Panc1 (cell line): ENCODE measurements around the gene AAMP. TPM values are rescaled to one million over a fixed set of nuclear protein-coding genes. Genes with fewer than 3 reads are reported as not detected.
A peak's percentile ranks its signal among the peaks of the same experiment; 100 is the strongest.

Experiments used
- ATAC-seq: fragments of 200-7000 bp; cut with Tn5 transposase; 2 replicates; pipeline ENCODE4 v1.9.1; 2020; ENCODE audit warnings: mild to moderate bottlenecking, moderate library complexity
- BruUV-seq: library from RNA; stranded (reverse); fragments of 400-500 nt; replicated peaks from 2 replicates; lab custom pipeline; 2021; lab: Mats Ljungman, UMichigan
- CTCF ChIA-PET: fragments of 300-600 bp; sonication (Branson Sonifier 250); formaldehyde crosslinking; loops from one replicate; lab custom pipeline; 2022; ENCODE audit warnings: antibody characterized with exemption; lab: Charles Lee
- POLR2A ChIA-PET: fragments of 300-600 bp; sonication (Branson Sonifier 250); formaldehyde crosslinking; loops from one replicate; lab custom pipeline; 2022; ENCODE audit warnings: antibody characterized with exemption; lab: Charles Lee
- DNase-seq: peaks from one replicate; pipeline ENCODE4 v3.0.0-alpha.2; 2010; ENCODE audit warnings: low read depth, low spot score
- H3K27ac ChIP-seq: 2 replicates; pipeline ENCODE4 v1.5.1; 2011; ENCODE audit warnings: mild to moderate bottlenecking, low read length, inconsistent platforms
- H3K27me3 ChIP-seq: fragments of 200-500 bp; sonication (Bioruptor generic); 2 replicates; pipeline ENCODE4 v1.6.0; 2014; ENCODE audit warnings: low read length, inconsistent platforms; ENCODE audit not compliant: control insufficient read depth, insufficient read depth
- H3K36me3 ChIP-seq: fragments of 200-500 bp; sonication (Bioruptor generic); 2 replicates; pipeline ENCODE4 v1.5.1; 2014; ENCODE audit warnings: inconsistent platforms, mild to moderate bottlenecking, low read length, moderate library complexity; ENCODE audit not compliant: control insufficient read depth, insufficient read depth
- H3K4me1 ChIP-seq: 2 replicates; pipeline ENCODE4 v1.5.1; 2011; ENCODE audit warnings: inconsistent platforms, mild to moderate bottlenecking, low read length, moderate library complexity; ENCODE audit not compliant: control insufficient read depth, insufficient read depth
- H3K4me3 ChIP-seq, 2 experiments: 2 replicates each; pipeline ENCODE4 v1.5.1; 2011 to 2012; ENCODE audit warnings: low read depth in 2 of 2, low read length in 2 of 2, mild to moderate bottlenecking in 2 of 2, inconsistent platforms in 1 of 2, moderate library complexity in 1 of 2
- H3K9me3 ChIP-seq: fragments of 200-500 bp; sonication (Bioruptor generic); 2 replicates; pipeline ENCODE4 v1.5.1; 2014; ENCODE audit warnings: low read depth, mild to moderate bottlenecking, inconsistent platforms, low read length, moderate library complexity; ENCODE audit not compliant: control insufficient read depth, insufficient read depth
- CTCF ChIP-seq: fragments of 450-650 bp; IDR thresholded peaks from 2 replicates; pipeline ENCODE4 v1.5.1; 2017; ENCODE audit warnings: mild to moderate bottlenecking
- POLR2AphosphoS5 ChIP-seq: IDR thresholded peaks from 2 replicates; pipeline ENCODE4 v1.6.1; 2012; ENCODE audit warnings: mild to moderate bottlenecking, low read depth, low read length, moderate library complexity
- REST ChIP-seq, 2 experiments: IDR thresholded peaks; 2 replicates each; pipeline ENCODE4 v1.6.1; 2011 to 2012; ENCODE audit warnings: low read depth in 2 of 2, control low read depth in 1 of 2, low read length in 1 of 2, mild to moderate bottlenecking in 1 of 2, moderate library complexity in 1 of 2; ENCODE audit not compliant: insufficient read depth in 1 of 2
- SIN3A ChIP-seq: IDR thresholded peaks from 2 replicates; pipeline ENCODE4 v1.6.1; 2012; ENCODE audit warnings: low read depth, mild to moderate bottlenecking, low read length, moderate library complexity, borderline replicate concordance; ENCODE audit not compliant: insufficient read depth
- TCF7L2 ChIP-seq: IDR thresholded peaks from 2 replicates; pipeline ENCODE4 v1.6.1; 2011; ENCODE audit warnings: mild to moderate bottlenecking, low read depth, low read length, inconsistent platforms
- in situ Hi-C: cut with HindIII; loops from 2 replicates; pipeline ENCODE4 v1.10.0; 2016; ENCODE audit warnings: low sequenced_read_pairs, low pct_unique_long_range_greater_than_20kb
- intact Hi-C: fragments of 100-400 bp; cut with micrococcal nuclease; formaldehyde crosslinking; loops from one replicate; pipeline ENCODE4 v1.10.0; 2022; ENCODE audit not compliant: unreplicated experiment
- total RNA-seq: library from RNA; stranded (reverse); gene quantifications from one replicate; pipeline ENCODE4 v1.2.1, GENCODE V29; 2021; ENCODE audit not compliant: unreplicated experiment

Gene AAMP
- total RNA-seq, 1 experiment from 2014 or later: 103 TPM

- TF ChIP-seq CTCF (no peak), SIN3A (no peak), REST (IDR thresholded peaks at IDR 0.05; ENCODE audit: insufficient read depth in 1 of 2, low read depth in 2 of 2, low read length in 1 of 2) (no peak), POLR2AphosphoS5 (no peak), TCF7L2 (no peak)
- H3K27me3 ChIP-seq: no peaks in the 10 kb centered on the region
- peaks cover 8% of the 10 kb centered on the region; the same call in 1 of the 2 replicates for H3K4me1 ChIP-seq
- peaks cover 3% of the 10 kb centered on the region; the same call in 1 of the 2 replicates for H3K36me3 ChIP-seq
- BruUV-seq: no TSS peak
- H3K9me3 ChIP-seq: no peaks in the 10 kb centered on the region
- in situ Hi-C loops: no loop called here
- DNase-seq (no peak), ATAC-seq (peak; percentile 1; the same call in 1 of the 2 replicates)
- ChIA-PET POLR2A (interaction anchor here (0.5 kb wide), 1 partner anchor 11 kb away, joined by 4 read pairs; no protein-coding TSS in a partner anchor), CTCF (no interaction called here)
- intact Hi-C loops: no loop called here
- no peak overlapping the region for H3K27ac ChIP-seq
- no peak overlapping the region for H3K4me3 ChIP-seq
Measured at GRCh38 chr2:218262237-218262600, 7.7 kb downstream of the AAMP start.

- in situ Hi-C loops: no loop called here
- DNase-seq (no peak), ATAC-seq (peak; percentile 5; the same call in 1 of the 2 replicates)
- Histone ChIP-seq H3K36me3 (peaks cover 2% of the 10 kb centered on the region; the same call in 1 of the 2 replicates), H3K9me3 (no peaks in the 10 kb centered on the region), H3K4me1 (peaks cover 8% of the 10 kb centered on the region; the same call in 1 of the 2 replicates), H3K27ac (no peak overlapping the region), H3K4me3 (no peak overlapping the region), H3K27me3 (no peaks in the 10 kb centered on the region)
- no TSS peak for BruUV-seq
- CTCF ChIA-PET: no interaction called here
- TF ChIP-seq SIN3A (no peak), CTCF (no peak), POLR2AphosphoS5 (no peak), TCF7L2 (no peak), REST (IDR thresholded peaks at IDR 0.05; ENCODE audit: insufficient read depth in 1 of 2, low read depth in 2 of 2, low read length in 1 of 2) (no peak)
- intact Hi-C loops: no loop called here
- POLR2A ChIA-PET: no interaction called here
Measured at GRCh38 chr2:218261423-218262236, 8.3 kb downstream of the AAMP start.
